ENCODE measurements around the gene SMPDL3A.

Gene SMPDL3A

DNA sequence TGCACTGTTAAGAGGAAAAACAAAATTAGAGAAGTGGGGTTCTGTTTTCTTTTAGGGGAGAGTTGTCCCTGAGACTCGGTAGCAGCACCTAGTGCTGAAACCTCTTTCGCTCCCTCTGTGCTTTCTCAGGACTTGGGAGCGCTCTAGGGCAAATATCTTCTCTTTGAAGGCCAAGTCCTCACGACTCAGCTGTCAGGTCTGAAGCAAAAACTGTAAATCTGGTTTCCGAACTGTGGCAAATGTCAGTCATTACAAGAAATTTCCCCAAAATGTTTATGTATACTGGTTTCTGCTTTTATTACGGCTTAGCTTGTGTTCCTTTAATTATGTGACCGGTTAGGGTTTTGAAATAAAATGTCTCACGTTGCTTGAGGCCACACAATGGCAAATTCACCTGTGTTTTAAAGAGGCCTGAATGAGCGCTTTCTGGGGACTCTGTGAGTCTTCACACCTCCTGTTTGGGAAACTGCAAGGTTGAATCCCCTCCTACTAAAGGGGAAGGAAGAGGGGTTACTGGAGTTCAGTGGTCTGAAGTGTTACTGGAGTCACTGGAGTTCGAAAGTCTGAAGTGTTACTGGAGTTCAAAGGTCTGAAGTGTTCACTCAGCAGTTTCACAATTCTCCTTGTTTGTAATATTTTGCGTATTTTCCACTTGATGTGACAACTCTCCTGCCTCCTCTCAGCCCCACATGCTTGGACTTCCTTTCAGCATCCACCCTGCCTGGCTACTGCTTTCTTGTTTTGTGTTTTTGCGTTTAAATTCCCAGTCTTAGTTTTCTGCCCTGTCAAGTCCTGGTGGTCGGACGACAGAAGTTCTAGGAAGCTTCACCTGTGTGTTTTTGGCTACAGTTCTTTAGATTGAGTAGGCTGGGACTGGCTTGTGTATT lies 1.6 kb downstream of the SMPDL3A start:
- H3K9me3 Mint-ChIP-seq = no peaks in the 10 kb centered on the region
- H3K27me3 Mint-ChIP-seq = peaks cover 44% of the 10 kb centered on the region
- no peaks in the 10 kb centered on the region for H3K36me3 Mint-ChIP-seq
- no peak overlapping the region for H3K4me3 Mint-ChIP-seq
- H3K4me1 Mint-ChIP-seq = peaks cover 12% of the 10 kb centered on the region
- H3K27ac Mint-ChIP-seq = no peak overlapping the region

GRCh38 chr6:122791310-122791679 lies 2.2 kb downstream of the SMPDL3A start:
- Mint-ChIP-seq H3K36me3 (no peaks in the 10 kb centered on the region), H3K27me3 (peaks cover 41% of the 10 kb centered on the region), H3K9me3 (no peaks in the 10 kb centered on the region), H3K4me1 (peaks cover 12% of the 10 kb centered on the region), H3K4me3 (no peak overlapping the region), H3K27ac (no peak overlapping the region)

- Mint-ChIP-seq H3K9me3 (no peaks in the 10 kb centered on the region), H3K27ac (no peak overlapping the region), H3K4me3 (no peak overlapping the region)
Measured at GRCh38 chr6:122792766-122793165, 3.7 kb downstream of the SMPDL3A start.

GRCh38 chr6:122797537-122797936 lies 8.5 kb downstream of the SMPDL3A start:
- Mint-ChIP-seq H3K4me1 (no peaks in the 10 kb centered on the region), H3K36me3 (no peaks in the 10 kb centered on the region), H3K27ac (no peak overlapping the region), H3K27me3 (peaks cover 2% of the 10 kb centered on the region), H3K9me3 (no peaks in the 10 kb centered on the region), H3K4me3 (no peak overlapping the region)

More at GRCh38 chr6:122792766-122793165, 3.7 kb downstream of the SMPDL3A start:
- no peaks in the 10 kb centered on the region for H3K36me3 Mint-ChIP-seq
- H3K4me1 Mint-ChIP-seq = peaks cover 12% of the 10 kb centered on the region
- H3K27me3 Mint-ChIP-seq = peaks cover 33% of the 10 kb centered on the region

- no peak overlapping the region for H3K27ac Mint-ChIP-seq
- no peaks in the 10 kb centered on the region for H3K27me3 Mint-ChIP-seq
- no peak overlapping the region for H3K4me3 Mint-ChIP-seq
- no peaks in the 10 kb centered on the region for H3K9me3 Mint-ChIP-seq
- no peaks in the 10 kb centered on the region for H3K4me1 Mint-ChIP-seq
- no peaks in the 10 kb centered on the region for H3K36me3 Mint-ChIP-seq
Measured at GRCh38 chr6:122798099-122798641, 9.1 kb downstream of the SMPDL3A start.

DNA sequence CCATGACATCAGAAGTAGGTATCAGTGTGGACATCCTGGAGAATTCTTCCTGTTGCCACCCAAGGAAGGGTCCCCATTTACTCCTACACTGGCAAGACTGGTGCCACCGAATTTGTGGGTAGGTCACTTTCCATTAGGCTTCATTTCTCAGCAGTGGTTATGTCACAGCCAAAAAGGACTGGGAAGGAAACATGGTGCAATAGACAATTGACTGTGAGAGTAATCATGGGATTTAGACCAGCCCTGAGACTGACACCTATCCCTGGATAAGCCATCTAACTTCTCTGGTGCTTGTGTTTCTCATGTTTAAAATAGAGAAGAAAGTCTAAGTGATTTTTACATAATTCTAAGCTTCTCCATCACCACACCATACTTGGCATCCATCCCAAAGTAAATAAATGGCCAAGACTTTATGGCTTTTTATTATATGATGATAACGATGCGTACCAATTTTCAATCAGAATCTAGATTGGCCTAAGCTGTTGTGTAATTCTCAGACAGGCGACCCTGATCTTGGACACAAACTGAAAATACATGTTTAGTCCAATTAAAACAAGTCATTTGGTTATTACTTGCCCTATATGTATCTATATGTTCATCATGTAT lies 10.2 kb downstream of the SMPDL3A start:
- Mint-ChIP-seq H3K4me1 (no peaks in the 10 kb centered on the region), H3K36me3 (no peaks in the 10 kb centered on the region), H3K4me3 (no peak overlapping the region), H3K27me3 (no peaks in the 10 kb centered on the region), H3K9me3 (no peaks in the 10 kb centered on the region), H3K27ac (no peak overlapping the region)

DNA sequence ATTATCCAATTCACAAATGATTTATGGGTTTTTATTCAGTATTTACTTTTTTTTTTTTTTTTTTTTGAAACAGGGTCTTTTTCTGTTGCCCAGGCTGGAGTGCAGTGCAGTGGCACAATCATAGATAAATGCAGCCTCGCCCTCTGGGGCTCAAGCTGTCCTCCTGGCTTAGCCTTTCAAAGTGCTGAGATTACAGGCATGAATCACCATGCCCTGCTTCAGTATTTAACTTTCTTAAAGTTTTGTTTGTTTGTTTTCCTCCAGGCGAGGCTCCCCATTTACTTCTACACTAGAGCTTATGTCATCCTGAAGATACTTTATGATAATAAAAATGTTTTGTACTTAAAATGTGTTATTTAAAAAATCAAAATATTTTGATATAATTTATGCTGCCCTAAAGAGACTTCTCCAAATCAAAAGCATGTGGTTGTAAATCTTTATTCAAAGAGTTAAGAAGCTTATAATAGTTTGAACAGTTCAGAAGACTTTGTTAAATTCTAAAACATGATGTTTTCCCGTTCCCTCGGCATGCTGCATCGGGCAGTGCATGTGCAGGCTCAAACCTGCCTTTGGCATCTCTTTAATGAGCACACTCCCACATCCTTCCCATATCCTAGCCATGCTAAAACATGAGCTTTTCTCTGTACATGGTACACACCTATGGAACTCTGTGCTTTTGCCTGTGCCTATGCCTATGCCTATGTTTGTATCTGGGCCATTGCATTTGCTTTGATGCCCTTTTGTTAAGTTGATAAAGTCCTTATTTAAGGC lies 11.0 kb downstream of the SMPDL3A start:
- Mint-ChIP-seq H3K27ac (no peak overlapping the region), H3K36me3 (no peaks in the 10 kb centered on the region), H3K9me3 (no peaks in the 10 kb centered on the region), H3K4me1 (no peaks in the 10 kb centered on the region), H3K4me3 (no peak overlapping the region), H3K27me3 (no peaks in the 10 kb centered on the region)

- Mint-ChIP-seq H3K27me3 (no peaks in the 10 kb centered on the region), H3K36me3 (no peaks in the 10 kb centered on the region), H3K9me3 (no peaks in the 10 kb centered on the region), H3K27ac (no peak overlapping the region), H3K4me3 (no peak overlapping the region), H3K4me1 (no peaks in the 10 kb centered on the region)
Measured at GRCh38 chr6:122800906-122801305, 11.8 kb downstream of the SMPDL3A start.

DNA sequence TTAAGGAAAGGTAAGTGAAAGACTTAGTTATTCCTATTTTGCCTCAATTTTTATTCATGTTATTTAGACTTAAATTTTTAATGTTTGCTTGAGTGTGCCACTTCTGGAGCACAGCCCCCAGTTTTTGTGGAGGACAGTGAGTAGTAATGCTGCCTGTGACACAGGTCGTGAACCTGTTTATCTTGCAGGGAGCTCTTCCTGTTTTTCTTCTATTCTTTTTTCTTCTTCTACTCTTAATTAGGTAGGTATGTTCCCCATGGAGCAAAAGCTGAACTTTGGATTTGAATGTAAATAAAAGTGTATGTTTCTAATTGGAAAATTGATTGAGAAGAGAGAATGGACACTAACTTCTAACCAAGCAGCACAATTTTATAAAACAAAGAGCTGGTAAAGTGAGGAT lies 12.3 kb downstream of the SMPDL3A start:
- Mint-ChIP-seq H3K36me3 (no peaks in the 10 kb centered on the region), H3K4me1 (no peaks in the 10 kb centered on the region), H3K27ac (no peak overlapping the region), H3K4me3 (no peak overlapping the region), H3K27me3 (no peaks in the 10 kb centered on the region), H3K9me3 (no peaks in the 10 kb centered on the region)

- Mint-ChIP-seq H3K9me3 (no peaks in the 10 kb centered on the region), H3K27ac (no peak overlapping the region), H3K27me3 (no peaks in the 10 kb centered on the region), H3K4me1 (no peaks in the 10 kb centered on the region), H3K36me3 (no peaks in the 10 kb centered on the region), H3K4me3 (no peak overlapping the region)
Measured at GRCh38 chr6:122803171-122803661, 14.2 kb downstream of the SMPDL3A start.

- Mint-ChIP-seq H3K4me1 (no peaks in the 10 kb centered on the region), H3K9me3 (no peaks in the 10 kb centered on the region), H3K36me3 (no peaks in the 10 kb centered on the region), H3K4me3 (no peak overlapping the region), H3K27me3 (no peaks in the 10 kb centered on the region), H3K27ac (no peak overlapping the region)
Measured at GRCh38 chr6:122804962-122805485, 16.0 kb downstream of the SMPDL3A start.

GRCh38 chr6:122806291-122806690 lies 17.2 kb downstream of the SMPDL3A start:
- H3K9me3 Mint-ChIP-seq = no peaks in the 10 kb centered on the region
- H3K27ac Mint-ChIP-seq = no peak overlapping the region
- H3K27me3 Mint-ChIP-seq = no peaks in the 10 kb centered on the region
- H3K36me3 Mint-ChIP-seq = no peaks in the 10 kb centered on the region
- no peaks in the 10 kb centered on the region for H3K4me1 Mint-ChIP-seq
- no peak overlapping the region for H3K4me3 Mint-ChIP-seq

DNA sequence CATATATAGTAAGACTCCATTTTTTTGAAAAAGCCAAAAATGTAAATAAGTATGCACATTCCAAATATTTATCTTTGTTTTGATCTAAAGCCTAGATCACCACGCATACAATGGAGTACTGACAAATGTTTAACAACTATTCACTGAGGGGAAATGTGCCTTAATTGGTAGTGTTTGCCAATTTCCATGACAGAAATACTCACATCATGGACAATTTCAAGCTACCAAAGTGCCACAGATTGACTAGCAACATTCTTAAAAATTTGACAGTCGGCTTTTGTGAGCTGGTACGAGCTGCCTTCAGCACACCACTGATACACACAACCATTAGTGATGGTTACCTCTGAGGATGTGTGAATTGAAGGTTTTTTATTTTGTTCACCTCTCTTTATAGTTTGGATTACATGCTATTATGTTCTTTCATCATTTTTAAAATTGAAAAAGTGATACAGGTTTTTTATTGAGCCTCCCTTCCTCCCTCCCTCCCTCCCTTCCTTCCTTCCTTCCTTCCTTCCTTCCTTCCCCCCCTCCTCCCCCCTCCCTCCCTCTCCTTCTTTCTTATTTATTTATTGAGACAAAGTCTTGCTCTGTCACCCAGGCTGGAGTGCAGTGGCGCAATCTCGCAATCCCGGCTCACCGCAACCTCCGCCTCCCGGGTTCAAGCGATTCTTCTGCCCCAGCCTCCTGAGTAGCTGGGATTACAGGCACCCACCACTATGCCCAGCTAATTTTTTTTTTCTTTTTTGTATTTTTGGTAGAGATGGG lies 19.2 kb downstream of the SMPDL3A start:
- no peaks in the 10 kb centered on the region for H3K27me3 Mint-ChIP-seq
- H3K36me3 Mint-ChIP-seq = no peaks in the 10 kb centered on the region
- H3K4me1 Mint-ChIP-seq = no peaks in the 10 kb centered on the region
- no peak overlapping the region for H3K27ac Mint-ChIP-seq
- no peaks in the 10 kb centered on the region for H3K9me3 Mint-ChIP-seq
- H3K4me3 Mint-ChIP-seq = no peak overlapping the region

DNA sequence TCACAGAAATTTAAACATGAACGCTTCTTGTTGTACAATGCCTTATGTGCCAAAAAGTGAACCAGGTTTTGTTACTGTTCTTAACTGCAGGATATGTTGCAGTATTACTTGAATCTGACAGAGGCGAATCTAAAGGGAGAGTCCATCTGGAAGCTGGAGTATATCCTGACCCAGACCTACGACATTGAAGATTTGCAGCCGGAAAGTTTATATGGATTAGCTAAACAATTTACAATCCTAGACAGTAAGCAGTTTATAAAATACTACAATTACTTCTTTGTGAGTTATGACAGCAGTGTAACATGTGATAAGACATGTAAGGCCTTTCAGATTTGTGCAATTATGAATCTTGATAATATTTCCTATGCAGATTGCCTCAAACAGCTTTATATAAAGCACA lies 19.9 kb downstream of the SMPDL3A start:
- Mint-ChIP-seq H3K4me1 (no peaks in the 10 kb centered on the region), H3K9me3 (no peaks in the 10 kb centered on the region), H3K27ac (no peak overlapping the region), H3K27me3 (no peaks in the 10 kb centered on the region), H3K36me3 (no peaks in the 10 kb centered on the region), H3K4me3 (no peak overlapping the region)

DNA sequence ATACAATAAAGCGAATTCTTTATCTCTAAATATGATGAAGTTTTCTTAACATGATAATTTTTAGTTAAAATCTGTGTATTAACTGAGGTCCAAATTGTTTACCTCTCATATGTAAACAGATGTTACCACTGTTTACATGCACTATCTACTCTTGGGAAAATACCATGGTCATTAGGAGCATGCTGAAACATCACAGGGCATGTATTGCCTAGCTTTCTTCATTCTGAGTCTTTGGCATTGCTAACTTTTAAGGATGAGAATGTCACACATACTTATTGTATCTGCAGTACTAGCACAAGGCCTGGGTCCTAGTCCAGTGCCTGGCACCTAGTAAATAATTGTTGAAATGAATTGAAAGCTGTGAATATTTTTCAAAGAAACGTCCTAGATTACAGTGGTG lies 20.6 kb downstream of the SMPDL3A start:
- H3K36me3 Mint-ChIP-seq = no peaks in the 10 kb centered on the region
- H3K4me3 Mint-ChIP-seq = no peak overlapping the region
- H3K27me3 Mint-ChIP-seq = no peaks in the 10 kb centered on the region
- no peak overlapping the region for H3K27ac Mint-ChIP-seq
- H3K4me1 Mint-ChIP-seq = no peaks in the 10 kb centered on the region
- no peaks in the 10 kb centered on the region for H3K9me3 Mint-ChIP-seq
